Measurements from ENCODE around the gene POPDC3.

POPDC3 gene

GRCh38 chr6:105162377-105162776 is 17.4 kb downstream of the POPDC3 start:
- no peaks in the 10 kb centered on the region for H3K9me3 ChIP-seq (ENCODE audit: insufficient read depth, low read length, severe bottlenecking)
- H4K20me1 ChIP-seq (ENCODE audit: insufficient read depth, low read length), result no peaks in the 10 kb centered on the region
- TF ChIP-seq CTCF (IDR thresholded peaks at IDR 0.05; ENCODE audit: borderline replicate concordance, extremely low read depth, low read length, poor library complexity, severe bottlenecking) (no peak), EZH2 (IDR thresholded peaks at IDR 0.05; ENCODE audit: borderline replicate concordance, low read depth, low read length, severe bottlenecking) (no peak)
- ATAC-seq (ENCODE audit: insufficient read depth, low read depth) (no peak), DNase-seq (no peak)
- no peak overlapping the region for H3K9ac ChIP-seq (ENCODE audit: low read depth, low read length)
- no peaks in the 10 kb centered on the region for H3K79me2 ChIP-seq (ENCODE audit: insufficient read depth, low read length)
- no peak overlapping the region for H2AFZ ChIP-seq (ENCODE audit: low read depth, low read length)
- no peaks in the 10 kb centered on the region for H3K36me3 ChIP-seq (ENCODE audit: insufficient read depth, low read length)
- H3K4me2 ChIP-seq (ENCODE audit: insufficient read depth, low read length), result no peak overlapping the region
- no peak overlapping the region for H3K4me3 ChIP-seq (ENCODE audit: low read depth in 1 of 2, low read length in 2 of 2)
- H3K4me1 ChIP-seq (ENCODE audit: insufficient read depth, low read length), result no peaks in the 10 kb centered on the region
- H3K27ac ChIP-seq (ENCODE audit: low read length), result no peak overlapping the region
- peaks cover 19% of the 10 kb centered on the region for H3K27me3 ChIP-seq (ENCODE audit: insufficient read depth, low read length, poor library complexity)

- Histone ChIP-seq H3K4me3 (ENCODE audit: low read depth in 1 of 2, low read length in 2 of 2) (no peak overlapping the region), H3K4me1 (ENCODE audit: insufficient read depth, low read length) (no peaks in the 10 kb centered on the region), H3K9me3 (ENCODE audit: insufficient read depth, low read length, severe bottlenecking) (no peaks in the 10 kb centered on the region), H3K36me3 (ENCODE audit: insufficient read depth, low read length) (no peaks in the 10 kb centered on the region), H3K27me3 (ENCODE audit: insufficient read depth, low read length, poor library complexity) (peaks cover 17% of the 10 kb centered on the region), H3K4me2 (ENCODE audit: insufficient read depth, low read length) (no peak overlapping the region), H3K27ac (ENCODE audit: low read length) (no peak overlapping the region), H2AFZ (ENCODE audit: low read depth, low read length) (no peak overlapping the region), H3K79me2 (ENCODE audit: insufficient read depth, low read length) (no peaks in the 10 kb centered on the region), H3K9ac (ENCODE audit: low read depth, low read length) (no peak overlapping the region), H4K20me1 (ENCODE audit: insufficient read depth, low read length) (no peaks in the 10 kb centered on the region)
- TF ChIP-seq EZH2 (IDR thresholded peaks at IDR 0.05; ENCODE audit: borderline replicate concordance, low read depth, low read length, severe bottlenecking) (no peak), CTCF (IDR thresholded peaks at IDR 0.05; ENCODE audit: borderline replicate concordance, extremely low read depth, low read length, poor library complexity, severe bottlenecking) (no peak)
- ATAC-seq (ENCODE audit: insufficient read depth, low read depth) (no peak), DNase-seq (no peak)
Observed at GRCh38 chr6:105161421-105161820, 18.4 kb downstream of the POPDC3 start.

GRCh38 chr6:105153676-105154075 is 26.1 kb downstream of the POPDC3 start:
- ATAC-seq (ENCODE audit: insufficient read depth, low read depth), result no peak
- Histone ChIP-seq H3K4me3 (ENCODE audit: low read depth in 1 of 2, low read length in 2 of 2) (no peak overlapping the region), H3K9ac (ENCODE audit: low read depth, low read length) (no peak overlapping the region), H2AFZ (ENCODE audit: low read depth, low read length) (no peak overlapping the region), H3K4me1 (ENCODE audit: insufficient read depth, low read length) (no peaks in the 10 kb centered on the region), H3K4me2 (ENCODE audit: insufficient read depth, low read length) (no peak overlapping the region), H3K27ac (ENCODE audit: low read length) (no peak overlapping the region), H3K27me3 (ENCODE audit: insufficient read depth, low read length, poor library complexity) (peaks cover 11% of the 10 kb centered on the region), H3K36me3 (ENCODE audit: insufficient read depth, low read length) (no peaks in the 10 kb centered on the region), H3K9me3 (ENCODE audit: insufficient read depth, low read length, severe bottlenecking) (no peaks in the 10 kb centered on the region), H3K79me2 (ENCODE audit: insufficient read depth, low read length) (no peaks in the 10 kb centered on the region), H4K20me1 (ENCODE audit: insufficient read depth, low read length) (no peaks in the 10 kb centered on the region)
- TF ChIP-seq CTCF (IDR thresholded peaks at IDR 0.05; ENCODE audit: borderline replicate concordance, extremely low read depth, low read length, poor library complexity, severe bottlenecking) (no peak), EZH2 (IDR thresholded peaks at IDR 0.05; ENCODE audit: borderline replicate concordance, low read depth, low read length, severe bottlenecking) (no peak)
- DNase-seq, result no peak

- Histone ChIP-seq H3K9me3 (ENCODE audit: insufficient read depth, low read length, severe bottlenecking) (no peaks in the 10 kb centered on the region), H2AFZ (ENCODE audit: low read depth, low read length) (no peak overlapping the region), H3K27me3 (ENCODE audit: insufficient read depth, low read length, poor library complexity) (peaks cover 7% of the 10 kb centered on the region), H3K4me2 (ENCODE audit: insufficient read depth, low read length) (no peak overlapping the region), H4K20me1 (ENCODE audit: insufficient read depth, low read length) (no peaks in the 10 kb centered on the region), H3K27ac (ENCODE audit: low read length) (no peak overlapping the region), H3K4me3 (ENCODE audit: low read depth in 1 of 2, low read length in 2 of 2) (no peak overlapping the region), H3K4me1 (ENCODE audit: insufficient read depth, low read length) (no peaks in the 10 kb centered on the region), H3K79me2 (ENCODE audit: insufficient read depth, low read length) (no peaks in the 10 kb centered on the region), H3K36me3 (ENCODE audit: insufficient read depth, low read length) (no peaks in the 10 kb centered on the region), H3K9ac (ENCODE audit: low read depth, low read length) (no peak overlapping the region)
- TF ChIP-seq CTCF (IDR thresholded peaks at IDR 0.05; ENCODE audit: borderline replicate concordance, extremely low read depth, low read length, poor library complexity, severe bottlenecking) (no peak), EZH2 (IDR thresholded peaks at IDR 0.05; ENCODE audit: borderline replicate concordance, low read depth, low read length, severe bottlenecking) (no peak)
- ATAC-seq (ENCODE audit: insufficient read depth, low read depth) (no peak), DNase-seq (no peak)
Observed at GRCh38 chr6:105152880-105153279, 26.9 kb downstream of the POPDC3 start.
